Heart left ventricle (tissue), 13 donors: ENCODE data around the gene ITGB4.

Experiments
- POLR2A ChIP-seq, 2 donors: fragments of 450-650 bp; IDR thresholded peaks; one replicate each; pipeline ENCODE4 v1.6.1; 2017; ENCODE audit warnings: antibody characterized with exemption in 2 of 2, mild to moderate bottlenecking in 2 of 2, moderate library complexity in 2 of 2
- TF ChIP-seq, protein P1 (sequence below), 12 donors: fragments of 200-600 bp; sonication (generic) in 4 of 12; IDR thresholded peaks; one replicate each; pipeline versions ENCODE4 v1.5.0 to v1.8.0; 2018 to 2022; ENCODE audit warnings: antibody characterized with exemption in 12 of 12, mild to moderate bottlenecking in 5 of 12
- donor health status: ischemic (EF 13 %, LVEDD 7.1; RV severe dilation, severe dysfunction).
- donor health status: DM: no; HTN: yes; CAD: no.
- donor health status: DM: no; HTN: no; CAD: no.
- donor health status: ischemic (EF 25% LVEDD 6.9; RV normal size, moderate dysfunction).
- donor health status: ischemic (EF 25% LVEDD 5.7; RV mildly dilated, moderate dysfunction).
- donor health status: ischemic (EF 35%, LVEDD 5.7; RV mildly dilated, moderate dysfunction).
- donor health status: nonischemic (EF 11% LVEDD 7.7; RV severe dilation, severe dysfunction).
- donor health status: DM: yes; HTN: yes; CAD: no.
- donor health status: PGD.
- donor health status: ischemic (EF 29% LVEDD 5.4; RV normal size, mild dysfunction).
- donor health status: nonischemic (EF 23%, LVEDD 6.1; RV moderate dilation, normal function).

DNA sequence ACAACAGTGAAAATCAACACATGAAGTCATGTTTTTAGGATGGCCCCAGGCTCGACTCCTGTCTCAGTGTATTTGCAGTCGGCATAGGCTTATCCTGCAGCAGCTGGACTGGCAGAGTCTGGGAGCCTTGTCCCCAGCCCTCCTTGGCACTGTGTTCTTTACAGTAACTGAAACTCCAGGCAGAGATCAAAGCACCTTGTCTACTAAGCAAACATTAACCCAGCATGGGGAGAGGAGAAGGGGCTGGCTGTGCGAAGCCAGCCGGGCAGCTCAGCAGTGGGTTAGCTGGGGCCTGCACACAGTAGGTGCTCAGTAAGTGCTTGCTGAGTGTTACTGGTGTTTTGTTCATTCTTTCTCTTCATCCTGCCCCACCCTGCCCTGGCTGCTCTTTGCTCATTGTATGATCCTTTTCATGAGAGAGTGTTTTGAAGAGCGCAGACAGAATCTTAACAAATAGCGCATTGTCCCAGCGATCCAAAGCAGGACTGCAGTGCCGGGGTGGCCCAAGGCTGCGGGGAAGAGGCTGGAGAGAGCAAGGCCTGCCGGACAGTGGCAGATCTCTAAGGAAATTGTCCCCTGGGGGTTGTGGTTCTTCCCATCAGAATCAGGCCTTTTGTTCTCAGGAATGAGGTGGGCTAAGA, 23.5 kb upstream of the ITGB4 start:
- TF ChIP-seq, protein P1, sequence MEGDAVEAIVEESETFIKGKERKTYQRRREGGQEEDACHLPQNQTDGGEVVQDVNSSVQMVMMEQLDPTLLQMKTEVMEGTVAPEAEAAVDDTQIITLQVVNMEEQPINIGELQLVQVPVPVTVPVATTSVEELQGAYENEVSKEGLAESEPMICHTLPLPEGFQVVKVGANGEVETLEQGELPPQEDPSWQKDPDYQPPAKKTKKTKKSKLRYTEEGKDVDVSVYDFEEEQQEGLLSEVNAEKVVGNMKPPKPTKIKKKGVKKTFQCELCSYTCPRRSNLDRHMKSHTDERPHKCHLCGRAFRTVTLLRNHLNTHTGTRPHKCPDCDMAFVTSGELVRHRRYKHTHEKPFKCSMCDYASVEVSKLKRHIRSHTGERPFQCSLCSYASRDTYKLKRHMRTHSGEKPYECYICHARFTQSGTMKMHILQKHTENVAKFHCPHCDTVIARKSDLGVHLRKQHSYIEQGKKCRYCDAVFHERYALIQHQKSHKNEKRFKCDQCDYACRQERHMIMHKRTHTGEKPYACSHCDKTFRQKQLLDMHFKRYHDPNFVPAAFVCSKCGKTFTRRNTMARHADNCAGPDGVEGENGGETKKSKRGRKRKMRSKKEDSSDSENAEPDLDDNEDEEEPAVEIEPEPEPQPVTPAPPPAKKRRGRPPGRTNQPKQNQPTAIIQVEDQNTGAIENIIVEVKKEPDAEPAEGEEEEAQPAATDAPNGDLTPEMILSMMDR (IDR thresholded peaks at IDR 0.05), result no peak
- TF ChIP-seq POLR2A (IDR thresholded peaks at IDR 0.05), result no peak
